Calu3 (cell line): ENCODE results near the gene AJAP1. TPM values are rescaled to one million over a fixed set of nuclear protein-coding genes. Genes with fewer than 3 reads are reported as not detected.

Source experiments
- BruUV-seq: library from RNA; stranded (reverse); fragments of 400-500 nt; replicated peaks from 2 replicates; lab custom pipeline; 2021; lab: Mats Ljungman, UMichigan
- CTCF ChIA-PET: fragments of 300-600 bp; sonication (Branson Sonifier 250); formaldehyde crosslinking; loops from one replicate; lab custom pipeline; 2022; ENCODE audit warnings: antibody characterized with exemption; lab: Charles Lee
- DNase-seq: peaks from one replicate; pipeline ENCODE4 v3.0.0; 2022
- H3K27ac Mint-ChIP-seq: one replicate; pipeline ENCODE4 v1.8.0; 2022; ENCODE audit warnings: mixed read lengths; ENCODE audit not compliant: unreplicated experiment
- H3K27me3 Mint-ChIP-seq: one replicate; pipeline ENCODE4 v1.8.0; 2022; ENCODE audit warnings: mixed read lengths; ENCODE audit not compliant: unreplicated experiment
- H3K36me3 Mint-ChIP-seq: one replicate; pipeline ENCODE4 v1.8.0; 2022; ENCODE audit warnings: mild to moderate bottlenecking, moderate library complexity, mixed read lengths; ENCODE audit not compliant: insufficient read depth, unreplicated experiment
- H3K4me1 Mint-ChIP-seq: one replicate; pipeline ENCODE4 v1.8.0; 2022; ENCODE audit warnings: mild to moderate bottlenecking, low read depth, mixed read lengths; ENCODE audit not compliant: unreplicated experiment
- H3K4me3 Mint-ChIP-seq: one replicate; pipeline ENCODE4 v1.8.0; 2022; ENCODE audit warnings: mild to moderate bottlenecking, low read depth, moderate library complexity, mixed read lengths; ENCODE audit not compliant: unreplicated experiment
- H3K9me3 Mint-ChIP-seq: one replicate; pipeline ENCODE4 v1.8.0; 2022; ENCODE audit warnings: low read depth, mixed read lengths; ENCODE audit not compliant: unreplicated experiment
- CTCF ChIP-seq: fragments of 200-600 bp; IDR thresholded peaks from one replicate; pipeline ENCODE4 v1.8.0; 2022; ENCODE audit warnings: antibody characterized with exemption; ENCODE audit not compliant: unreplicated experiment
- intact Hi-C: fragments of 100-400 bp; cut with micrococcal nuclease; formaldehyde crosslinking; loops from one replicate; pipeline ENCODE4 v1.10.0; 2022; ENCODE audit not compliant: unreplicated experiment
- total RNA-seq: library from RNA; stranded (reverse); gene quantifications from 2 replicates; pipeline ENCODE4 v1.2.3, GENCODE V29; 2022

AJAP1 gene
- total RNA-seq, 1 experiment from 2014 or later = not detected

GRCh38 chr1:4708840-4709507 lies 54.6 kb downstream of the AJAP1 start:
- Mint-ChIP-seq H3K36me3 (no peaks in the 10 kb centered on the region), H3K27ac (no peak overlapping the region), H3K4me3 (no peak overlapping the region), H3K4me1 (no peaks in the 10 kb centered on the region), H3K27me3 (no peaks in the 10 kb centered on the region), H3K9me3 (peaks cover 7% of the 10 kb centered on the region)
- no TSS peak for BruUV-seq
- DNase-seq = no peak
- intact Hi-C loops = no loop called here
- CTCF ChIA-PET = no interaction called here
- no peak for TF ChIP-seq CTCF

GRCh38 chr1:4709641-4710040 lies 55.2 kb downstream of the AJAP1 start:
- no peak overlapping the region for H3K27ac Mint-ChIP-seq
- CTCF ChIA-PET = no interaction called here

GRCh38 chr1:4710592-4711415 lies 56.4 kb downstream of the AJAP1 start:
- H3K27me3 Mint-ChIP-seq = no peaks in the 10 kb centered on the region
- H3K4me3 Mint-ChIP-seq = no peak overlapping the region
- intact Hi-C loops = no loop called here
- no peak overlapping the region for H3K27ac Mint-ChIP-seq
- CTCF ChIA-PET = no interaction called here
- H3K4me1 Mint-ChIP-seq = no peaks in the 10 kb centered on the region
- H3K36me3 Mint-ChIP-seq = no peaks in the 10 kb centered on the region
- BruUV-seq = no TSS peak
- TF ChIP-seq CTCF = no peak
- H3K9me3 Mint-ChIP-seq = peaks cover 7% of the 10 kb centered on the region
- DNase-seq = no peak

More at GRCh38 chr1:4709641-4710040, 55.2 kb downstream of the AJAP1 start:
- H3K9me3 Mint-ChIP-seq = peaks cover 7% of the 10 kb centered on the region
- intact Hi-C loops = no loop called here
- H3K4me3 Mint-ChIP-seq = no peak overlapping the region
- DNase-seq = no peak
- no peaks in the 10 kb centered on the region for H3K36me3 Mint-ChIP-seq
- no peaks in the 10 kb centered on the region for H3K27me3 Mint-ChIP-seq
- TF ChIP-seq CTCF = no peak
- H3K4me1 Mint-ChIP-seq = no peaks in the 10 kb centered on the region
- BruUV-seq = no TSS peak

- Mint-ChIP-seq H3K36me3 (no peaks in the 10 kb centered on the region), H3K9me3 (peaks cover 10% of the 10 kb centered on the region), H3K4me1 (no peaks in the 10 kb centered on the region), H3K4me3 (no peak overlapping the region), H3K27me3 (no peaks in the 10 kb centered on the region), H3K27ac (no peak overlapping the region)
- CTCF ChIA-PET = no interaction called here
- TF ChIP-seq CTCF = no peak
- intact Hi-C loops = no loop called here
- DNase-seq = no peak
- no TSS peak for BruUV-seq
These were observed 57.2 kb downstream of the AJAP1 start for GRCh38 chr1:4711416-4712275.
